Measurements from ENCODE around the gene FOXN3. TPM values are rescaled to one million over a fixed set of nuclear protein-coding genes. Genes with fewer than 3 reads are reported as not detected.

Gene FOXN3
- total RNA-seq, 2 experiments from 2014 or later = 70.3 to 72.7 TPM

GRCh38 chr14:89267656-89268055 lies 149.4 kb downstream of the FOXN3 start:
- Mint-ChIP-seq H3K27ac (no peak overlapping the region), H3K4me3 (no peak overlapping the region), H3K27me3 (ENCODE audit: low read depth) (no peaks in the 10 kb centered on the region), H3K4me1 (ENCODE audit: low read depth) (peaks cover 13% of the 10 kb centered on the region), H3K36me3 (ENCODE audit: low read depth) (peaks cover 24% of the 10 kb centered on the region), H3K9me3 (ENCODE audit: insufficient read depth) (no peaks in the 10 kb centered on the region)
- ATAC-seq (no peak), DNase-seq (no peak)
- ChIA-PET POLR2A (no interaction called here), CTCF (no interaction called here)

GRCh38 chr14:89267163-89267562 lies 149.9 kb downstream of the FOXN3 start:
- H3K27me3 Mint-ChIP-seq (ENCODE audit: low read depth) = no peaks in the 10 kb centered on the region
- no peak overlapping the region for H3K4me3 Mint-ChIP-seq
- H3K9me3 Mint-ChIP-seq (ENCODE audit: insufficient read depth) = no peaks in the 10 kb centered on the region
- CTCF ChIA-PET = no interaction called here
- DNase-seq (no peak), ATAC-seq (no peak)
- peaks cover 24% of the 10 kb centered on the region for H3K36me3 Mint-ChIP-seq (ENCODE audit: low read depth)
- POLR2A ChIA-PET = interaction anchor here (0.6 kb wide), 1 partner anchor 1951 kb away, joined by 3 read pairs; no protein-coding TSS in a partner anchor
- H3K4me1 Mint-ChIP-seq (ENCODE audit: low read depth) = peaks cover 13% of the 10 kb centered on the region
- no peak overlapping the region for H3K27ac Mint-ChIP-seq

GRCh38 chr14:89266754-89267153 lies 150.3 kb downstream of the FOXN3 start:
- DNase-seq (no peak), ATAC-seq (no peak)
- Mint-ChIP-seq H3K4me3 (no peak overlapping the region), H3K4me1 (ENCODE audit: low read depth) (peaks cover 13% of the 10 kb centered on the region), H3K27me3 (ENCODE audit: low read depth) (no peaks in the 10 kb centered on the region), H3K9me3 (ENCODE audit: insufficient read depth) (no peaks in the 10 kb centered on the region), H3K27ac (no peak overlapping the region), H3K36me3 (ENCODE audit: low read depth) (peaks cover 24% of the 10 kb centered on the region)
- ChIA-PET POLR2A (interaction anchor here (0.6 kb wide), 1 partner anchor 1950 kb away, joined by 3 read pairs; no protein-coding TSS in a partner anchor), CTCF (no interaction called here)

GRCh38 chr14:89265234-89265633 lies 151.8 kb downstream of the FOXN3 start:
- Mint-ChIP-seq H3K27ac (no peak overlapping the region), H3K9me3 (ENCODE audit: insufficient read depth) (no peaks in the 10 kb centered on the region), H3K36me3 (ENCODE audit: low read depth) (peaks cover 19% of the 10 kb centered on the region), H3K4me3 (no peak overlapping the region), H3K27me3 (ENCODE audit: low read depth) (no peaks in the 10 kb centered on the region), H3K4me1 (ENCODE audit: low read depth) (peaks cover 8% of the 10 kb centered on the region)
- POLR2A ChIA-PET = no interaction called here
- CTCF ChIA-PET = no interaction called here
- ATAC-seq (no peak), DNase-seq (no peak)

GRCh38 chr14:89264196-89264800 lies 152.7 kb downstream of the FOXN3 start:
- Mint-ChIP-seq H3K9me3 (ENCODE audit: insufficient read depth) (no peaks in the 10 kb centered on the region), H3K27ac (no peak overlapping the region), H3K4me1 (ENCODE audit: low read depth) (peaks cover 5% of the 10 kb centered on the region), H3K4me3 (no peak overlapping the region), H3K36me3 (ENCODE audit: low read depth) (peaks cover 16% of the 10 kb centered on the region), H3K27me3 (ENCODE audit: low read depth) (no peaks in the 10 kb centered on the region)
- ChIA-PET POLR2A (interaction anchor here (0.6 kb wide), 1 partner anchor 577 kb away, joined by 3 read pairs; no protein-coding TSS in a partner anchor), CTCF (no interaction called here)
- no peak for DNase-seq
- no peak for ATAC-seq

GRCh38 chr14:89262041-89262440 lies 155.0 kb downstream of the FOXN3 start:
- DNase-seq (no peak), ATAC-seq (no peak)
- no peak overlapping the region for H3K27ac Mint-ChIP-seq
- ChIA-PET CTCF (no interaction called here), POLR2A (no interaction called here)
- no peaks in the 10 kb centered on the region for H3K27me3 Mint-ChIP-seq (ENCODE audit: low read depth)
- H3K4me1 Mint-ChIP-seq (ENCODE audit: low read depth) = peaks cover 6% of the 10 kb centered on the region
- H3K36me3 Mint-ChIP-seq (ENCODE audit: low read depth) = peaks cover 19% of the 10 kb centered on the region
- H3K9me3 Mint-ChIP-seq (ENCODE audit: insufficient read depth) = no peaks in the 10 kb centered on the region
- H3K4me3 Mint-ChIP-seq = no peak overlapping the region

GRCh38 chr14:89260898-89261297 lies 156.1 kb downstream of the FOXN3 start:
- Mint-ChIP-seq H3K4me1 (ENCODE audit: low read depth) (peaks cover 6% of the 10 kb centered on the region), H3K4me3 (no peak overlapping the region), H3K9me3 (ENCODE audit: insufficient read depth) (no peaks in the 10 kb centered on the region), H3K27ac (no peak overlapping the region), H3K36me3 (ENCODE audit: low read depth) (peaks cover 20% of the 10 kb centered on the region), H3K27me3 (ENCODE audit: low read depth) (no peaks in the 10 kb centered on the region)
- CTCF ChIA-PET = no interaction called here
- no peak for ATAC-seq
- POLR2A ChIA-PET = no interaction called here
- no peak for DNase-seq

GRCh38 chr14:89259951-89260609 lies 157.0 kb downstream of the FOXN3 start:
- Mint-ChIP-seq H3K36me3 (ENCODE audit: low read depth) (peaks cover 16% of the 10 kb centered on the region), H3K27me3 (ENCODE audit: low read depth) (no peaks in the 10 kb centered on the region), H3K27ac (no peak overlapping the region), H3K4me3 (no peak overlapping the region), H3K4me1 (ENCODE audit: low read depth) (peaks cover 6% of the 10 kb centered on the region), H3K9me3 (ENCODE audit: insufficient read depth) (no peaks in the 10 kb centered on the region)
- CTCF ChIA-PET = no interaction called here
- POLR2A ChIA-PET = no interaction called here
- ATAC-seq (no peak), DNase-seq (no peak)

- POLR2A ChIA-PET = interaction anchor here (0.8 kb wide), 1 partner anchor 136 kb away, joined by 3 read pairs; no protein-coding TSS in a partner anchor
- Mint-ChIP-seq H3K27me3 (ENCODE audit: low read depth) (no peaks in the 10 kb centered on the region), H3K9me3 (ENCODE audit: insufficient read depth) (no peaks in the 10 kb centered on the region), H3K36me3 (ENCODE audit: low read depth) (peaks cover 11% of the 10 kb centered on the region), H3K4me3 (no peak overlapping the region), H3K4me1 (ENCODE audit: low read depth) (peaks cover 6% of the 10 kb centered on the region), H3K27ac (no peak overlapping the region)
- ATAC-seq (no peak), DNase-seq (no peak)
- CTCF ChIA-PET = interaction anchor here (0.8 kb wide), 1 partner anchor 20 kb away, joined by 3 read pairs; no protein-coding TSS in a partner anchor
These were observed 158.2 kb downstream of the FOXN3 start for GRCh38 chr14:89258728-89259273.

- no peak for DNase-seq
- Mint-ChIP-seq H3K36me3 (ENCODE audit: low read depth) (peaks cover 17% of the 10 kb centered on the region), H3K4me3 (no peak overlapping the region), H3K9me3 (ENCODE audit: insufficient read depth) (no peaks in the 10 kb centered on the region), H3K4me1 (ENCODE audit: low read depth) (peaks cover 6% of the 10 kb centered on the region), H3K27ac (no peak overlapping the region), H3K27me3 (ENCODE audit: low read depth) (no peaks in the 10 kb centered on the region)
- CTCF ChIA-PET = no interaction called here
- POLR2A ChIA-PET = interaction anchor here (0.7 kb wide), 1 partner anchor 20 kb away, joined by 4 read pairs; no protein-coding TSS in a partner anchor
- no peak for ATAC-seq
These were observed 160.1 kb downstream of the FOXN3 start for GRCh38 chr14:89256951-89257350.

- no peak overlapping the region for H3K27ac Mint-ChIP-seq
- H3K9me3 Mint-ChIP-seq (ENCODE audit: insufficient read depth) = no peaks in the 10 kb centered on the region
- no peaks in the 10 kb centered on the region for H3K27me3 Mint-ChIP-seq (ENCODE audit: low read depth)
- H3K36me3 Mint-ChIP-seq (ENCODE audit: low read depth) = peaks cover 17% of the 10 kb centered on the region
- H3K4me1 Mint-ChIP-seq (ENCODE audit: low read depth) = peaks cover 6% of the 10 kb centered on the region
- H3K4me3 Mint-ChIP-seq = no peak overlapping the region
- no peak for ATAC-seq
- CTCF ChIA-PET = no interaction called here
- POLR2A ChIA-PET = no interaction called here
- no peak for DNase-seq
These were observed 160.8 kb downstream of the FOXN3 start for GRCh38 chr14:89256283-89256682.

GRCh38 chr14:89255852-89256251 lies 161.2 kb downstream of the FOXN3 start:
- POLR2A ChIA-PET = no interaction called here
- Mint-ChIP-seq H3K27ac (no peak overlapping the region), H3K36me3 (ENCODE audit: low read depth) (peaks cover 17% of the 10 kb centered on the region), H3K4me3 (no peak overlapping the region), H3K9me3 (ENCODE audit: insufficient read depth) (no peaks in the 10 kb centered on the region), H3K27me3 (ENCODE audit: low read depth) (no peaks in the 10 kb centered on the region), H3K4me1 (ENCODE audit: low read depth) (peaks cover 6% of the 10 kb centered on the region)
- ATAC-seq = no peak
- CTCF ChIA-PET = no interaction called here
- no peak for DNase-seq
